HG03139 (cell line): ENCODE results near the gene TNPO2.

Experiments used
- ATAC-seq: cut with Tn5 transposase; IDR thresholded peaks from one replicate; pipeline ENCODE4 v1.9.1; 2021; ENCODE audit not compliant: unreplicated experiment

Gene TNPO2

GRCh38 chr19:12723641-12724426 lies at the start of gene TNPO2:
TSS of gene TNPO2 (minus strand) at chr19:12723932. CDS start at chr19:12720977, 2,955 bp downstream.
- ATAC-seq = no peak

GRCh38 chr19:12772323-12772722 lies 48.6 kb upstream of the TNPO2 start:
- no peak for ATAC-seq

- ATAC-seq = no peak
Observed at GRCh38 chr19:12770922-12771321, 47.2 kb upstream of the TNPO2 start.

GRCh38 chr19:12769689-12770088 lies 46.0 kb upstream of the TNPO2 start:
- no peak for ATAC-seq

- ATAC-seq = no peak
Observed at GRCh38 chr19:12767666-12768065, 43.9 kb upstream of the TNPO2 start.

GRCh38 chr19:12767150-12767549 lies 43.4 kb upstream of the TNPO2 start:
- no peak for ATAC-seq

- peak; percentile 50 for ATAC-seq
Observed at GRCh38 chr19:12766051-12766521, 42.4 kb upstream of the TNPO2 start.

- ATAC-seq = no peak
Observed at GRCh38 chr19:12764698-12765097, 41.0 kb upstream of the TNPO2 start.

- no peak for ATAC-seq
Observed at GRCh38 chr19:12763100-12763499, 39.4 kb upstream of the TNPO2 start.

- no peak for ATAC-seq
Observed at GRCh38 chr19:12759686-12760085, 36.0 kb upstream of the TNPO2 start.

- ATAC-seq = no peak
Observed at GRCh38 chr19:12757544-12758274, 34.0 kb upstream of the TNPO2 start.

- no peak for ATAC-seq
Observed at GRCh38 chr19:12756150-12756883, 32.6 kb upstream of the TNPO2 start.

- no peak for ATAC-seq
Observed at GRCh38 chr19:12754465-12755196, 30.9 kb upstream of the TNPO2 start.

- ATAC-seq = no peak
Observed at GRCh38 chr19:12752056-12752781, 28.5 kb upstream of the TNPO2 start.

GRCh38 chr19:12751635-12752034 lies 27.9 kb upstream of the TNPO2 start, which contains the start of gene BEST2:
TSS of gene BEST2 (plus strand) at chr19:12751791. CDS start at chr19:12752593, 802 bp downstream.
- no peak for ATAC-seq

- no peak for ATAC-seq
Observed at GRCh38 chr19:12750851-12751250, 27.1 kb upstream of the TNPO2 start.

- no peak for ATAC-seq
Observed at GRCh38 chr19:12749938-12750521, 26.3 kb upstream of the TNPO2 start.

GRCh38 chr19:12748489-12748888 lies 24.8 kb upstream of the TNPO2 start:
- no peak for ATAC-seq

- no peak for ATAC-seq
Observed at GRCh38 chr19:12745166-12745897, 21.6 kb upstream of the TNPO2 start.
